ENCODE measurements around the gene CST8. TPM values are rescaled to one million over a fixed set of nuclear protein-coding genes. Genes with fewer than 3 reads are reported as not detected.

CST8 gene
- not detected for total RNA-seq (ENCODE audit: unreplicated experiment)
- long read RNA-seq, result 0 reads

- Mint-ChIP-seq H3K27me3 (ENCODE audit: unreplicated experiment) (peaks cover 4% of the 10 kb centered on the region), H3K9me3 (ENCODE audit: unreplicated experiment) (no peaks in the 10 kb centered on the region), H3K36me3 (ENCODE audit: low read depth, unreplicated experiment) (no peaks in the 10 kb centered on the region), H3K27ac (ENCODE audit: unreplicated experiment) (no peak within 1 kb of the TSS), H3K4me1 (ENCODE audit: unreplicated experiment) (no peaks in the 10 kb centered on the region), H3K4me3 (ENCODE audit: unreplicated experiment) (no peak within 1 kb of the TSS)
- no peak for DNase-seq (ENCODE audit: low spot score)
- TF ChIP-seq CTCF (IDR thresholded peaks at IDR 0.05; ENCODE audit: unreplicated experiment), result no peak
These were observed at the start of gene CST8 for GRCh38 chr20:23490817-23491216. Gene CST8 (plus strand): TSS chr20:23491117. CDS start chr20:23491668, 551 bp downstream.

- Mint-ChIP-seq H3K36me3 (ENCODE audit: low read depth, unreplicated experiment) (no peaks in the 10 kb centered on the region), H3K4me1 (ENCODE audit: unreplicated experiment) (peaks cover 5% of the 10 kb centered on the region), H3K27me3 (ENCODE audit: unreplicated experiment) (no peaks in the 10 kb centered on the region), H3K9me3 (ENCODE audit: unreplicated experiment) (no peaks in the 10 kb centered on the region), H3K27ac (ENCODE audit: unreplicated experiment) (no peak overlapping the region), H3K4me3 (ENCODE audit: unreplicated experiment) (no peak overlapping the region)
- DNase-seq (ENCODE audit: low spot score), result peak; percentile 83
- peak; percentile 86 for TF ChIP-seq CTCF (IDR thresholded peaks at IDR 0.05; ENCODE audit: unreplicated experiment)
These were observed 49.0 kb upstream of the CST8 start for GRCh38 chr20:23441850-23442313.

- peaks cover 2% of the 10 kb centered on the region for H3K4me1 Mint-ChIP-seq (ENCODE audit: unreplicated experiment)
- no peak for TF ChIP-seq CTCF (IDR thresholded peaks at IDR 0.05; ENCODE audit: unreplicated experiment)
- no peaks in the 10 kb centered on the region for H3K27me3 Mint-ChIP-seq (ENCODE audit: unreplicated experiment)
- no peaks in the 10 kb centered on the region for H3K9me3 Mint-ChIP-seq (ENCODE audit: unreplicated experiment)
- DNase-seq (ENCODE audit: low spot score), result no peak
- no peaks in the 10 kb centered on the region for H3K36me3 Mint-ChIP-seq (ENCODE audit: low read depth, unreplicated experiment)
- H3K4me3 Mint-ChIP-seq (ENCODE audit: unreplicated experiment), result no peak overlapping the region
- H3K27ac Mint-ChIP-seq (ENCODE audit: unreplicated experiment), result no peak overlapping the region
These were observed 48.5 kb upstream of the CST8 start for GRCh38 chr20:23442436-23442835.

GRCh38 chr20:23444859-23445258 is 46.1 kb upstream of the CST8 start:
- no peaks in the 10 kb centered on the region for H3K4me1 Mint-ChIP-seq (ENCODE audit: unreplicated experiment)
- H3K27me3 Mint-ChIP-seq (ENCODE audit: unreplicated experiment), result no peaks in the 10 kb centered on the region
- DNase-seq (ENCODE audit: low spot score), result no peak
- no peaks in the 10 kb centered on the region for H3K9me3 Mint-ChIP-seq (ENCODE audit: unreplicated experiment)
- no peaks in the 10 kb centered on the region for H3K36me3 Mint-ChIP-seq (ENCODE audit: low read depth, unreplicated experiment)
- TF ChIP-seq CTCF (IDR thresholded peaks at IDR 0.05; ENCODE audit: unreplicated experiment), result no peak
- no peak overlapping the region for H3K4me3 Mint-ChIP-seq (ENCODE audit: unreplicated experiment)
- no peak overlapping the region for H3K27ac Mint-ChIP-seq (ENCODE audit: unreplicated experiment)

- Mint-ChIP-seq H3K4me1 (ENCODE audit: unreplicated experiment) (no peaks in the 10 kb centered on the region), H3K27me3 (ENCODE audit: unreplicated experiment) (no peaks in the 10 kb centered on the region), H3K36me3 (ENCODE audit: low read depth, unreplicated experiment) (no peaks in the 10 kb centered on the region), H3K27ac (ENCODE audit: unreplicated experiment) (no peak overlapping the region), H3K4me3 (ENCODE audit: unreplicated experiment) (no peak overlapping the region), H3K9me3 (ENCODE audit: unreplicated experiment) (no peaks in the 10 kb centered on the region)
- DNase-seq (ENCODE audit: low spot score), result no peak
- no peak for TF ChIP-seq CTCF (IDR thresholded peaks at IDR 0.05; ENCODE audit: unreplicated experiment)
These were observed 45.2 kb upstream of the CST8 start for GRCh38 chr20:23445596-23446217.

Measured in endothelial cell (in vitro differentiated cells).